ENCODE measurements around the gene KAZN. TPM values are rescaled to one million over a fixed set of nuclear protein-coding genes. Genes with fewer than 3 reads are reported as not detected.

KAZN gene
- total RNA-seq, 1 donor from 2014 or later: 9.6 TPM

- no peak for DNase-seq
Measured at GRCh38 chr1:14827870-14828269, 229.4 kb downstream of the KAZN start.

- DNase-seq: no peak
Measured at GRCh38 chr1:14828665-14829064, 230.2 kb downstream of the KAZN start.

DNA sequence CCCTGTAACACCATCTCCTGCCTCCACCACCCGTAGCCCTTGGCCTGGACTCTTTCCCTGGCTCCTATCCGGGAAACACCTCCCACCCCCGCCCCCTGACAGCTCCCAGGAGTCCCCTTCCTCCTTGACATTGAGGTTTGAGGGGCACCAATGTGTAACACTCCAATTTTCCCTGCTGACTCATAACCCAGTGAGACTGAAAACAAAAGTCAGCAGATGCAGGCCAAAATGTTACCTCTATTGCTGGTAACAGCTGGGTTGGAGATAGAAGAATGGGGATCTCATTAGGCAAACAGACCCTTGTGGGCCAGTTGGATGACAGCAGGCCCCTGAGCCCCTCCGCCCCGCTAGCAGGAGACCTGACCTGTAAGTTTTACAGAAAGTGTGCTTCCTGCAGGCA lies 237.2 kb downstream of the KAZN start:
- DNase-seq: no peak

GRCh38 chr1:14836426-14837140 lies 238.1 kb downstream of the KAZN start:
- no peak for DNase-seq

DNA sequence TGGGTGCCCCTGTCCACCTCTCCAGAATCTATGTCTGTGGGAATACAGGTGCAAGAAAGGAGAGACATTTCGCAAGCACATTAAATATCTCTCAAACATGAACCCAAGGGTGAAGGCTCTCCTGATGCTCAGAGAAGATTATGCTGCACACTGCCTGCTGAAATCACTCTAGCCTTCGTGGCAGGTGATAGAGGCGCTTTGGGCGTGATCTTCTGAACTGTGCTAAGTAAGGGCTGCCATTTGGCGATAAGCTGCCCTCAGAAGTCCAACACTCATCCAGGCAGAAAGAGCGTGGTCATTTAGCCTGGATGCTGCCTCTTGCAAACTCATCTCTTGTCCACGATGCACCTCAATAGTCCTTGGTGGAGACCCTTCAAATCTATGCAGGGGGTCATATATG lies 241.9 kb downstream of the KAZN start:
- DNase-seq: no peak

- no peak for DNase-seq
Measured at GRCh38 chr1:14841456-14841855, 243.0 kb downstream of the KAZN start.

DNA sequence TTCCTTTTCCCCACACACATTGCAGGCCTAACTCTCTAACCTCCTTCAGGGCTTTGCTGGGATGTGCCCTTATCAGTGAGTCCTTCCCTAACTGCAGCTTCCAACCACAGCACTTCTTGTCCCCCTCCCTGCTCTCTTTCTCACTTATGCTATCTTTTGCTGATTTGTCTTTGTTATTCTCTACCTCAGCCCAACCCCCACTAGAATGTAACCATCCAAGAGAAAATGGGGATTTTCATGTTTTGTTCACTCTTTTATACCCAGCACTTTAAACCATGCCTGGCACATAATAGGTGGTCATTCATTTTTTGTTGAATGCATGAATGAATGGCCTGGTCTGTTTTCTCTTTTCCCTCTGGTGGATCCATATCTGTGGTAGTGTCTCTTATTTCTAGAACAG lies 243.5 kb downstream of the KAZN start:
- DNase-seq: no peak

GRCh38 chr1:14842361-14842760 lies 243.9 kb downstream of the KAZN start:
- no peak for DNase-seq

GRCh38 chr1:14842891-14843290 lies 244.4 kb downstream of the KAZN start:
- no peak for DNase-seq

DNA sequence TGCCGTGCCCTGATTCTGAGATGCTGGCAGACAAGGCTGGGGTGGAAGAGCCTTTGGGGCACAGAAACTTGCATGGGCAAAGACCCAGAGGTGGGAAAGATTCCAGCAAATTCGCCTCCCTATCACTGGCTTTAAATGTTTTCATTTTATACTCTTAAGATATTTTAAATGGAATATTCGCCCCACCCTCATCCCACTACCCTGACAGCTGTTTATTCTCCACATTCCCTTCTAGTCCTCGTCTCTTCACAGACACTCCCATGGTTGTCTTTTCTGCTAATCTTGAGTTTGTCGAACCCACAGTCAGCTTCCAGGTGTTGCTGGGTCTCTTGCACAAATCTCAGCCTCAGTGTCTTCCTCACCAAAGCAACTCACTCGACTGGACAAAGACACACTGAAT lies 245.0 kb downstream of the KAZN start:
- DNase-seq: no peak

DNA sequence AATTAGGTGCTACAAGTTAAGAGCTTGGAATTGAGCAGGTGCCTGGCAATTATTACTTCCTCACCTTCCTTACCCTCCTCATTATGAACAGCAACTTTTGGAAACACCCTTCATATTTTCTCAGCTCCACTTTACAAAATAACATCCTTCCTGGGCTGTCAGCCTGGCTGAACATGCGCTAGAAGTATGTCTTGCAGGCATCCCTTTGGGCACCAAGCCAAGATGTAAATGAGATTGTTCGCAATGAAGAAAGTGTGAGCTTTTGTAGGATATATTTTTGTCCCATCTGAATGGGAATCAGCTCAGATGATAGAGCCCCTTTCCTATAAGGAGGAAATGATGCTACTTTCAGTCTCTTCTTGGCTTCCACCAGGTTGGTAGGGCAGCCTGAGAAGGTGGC lies 245.9 kb downstream of the KAZN start:
- DNase-seq: no peak

DNA sequence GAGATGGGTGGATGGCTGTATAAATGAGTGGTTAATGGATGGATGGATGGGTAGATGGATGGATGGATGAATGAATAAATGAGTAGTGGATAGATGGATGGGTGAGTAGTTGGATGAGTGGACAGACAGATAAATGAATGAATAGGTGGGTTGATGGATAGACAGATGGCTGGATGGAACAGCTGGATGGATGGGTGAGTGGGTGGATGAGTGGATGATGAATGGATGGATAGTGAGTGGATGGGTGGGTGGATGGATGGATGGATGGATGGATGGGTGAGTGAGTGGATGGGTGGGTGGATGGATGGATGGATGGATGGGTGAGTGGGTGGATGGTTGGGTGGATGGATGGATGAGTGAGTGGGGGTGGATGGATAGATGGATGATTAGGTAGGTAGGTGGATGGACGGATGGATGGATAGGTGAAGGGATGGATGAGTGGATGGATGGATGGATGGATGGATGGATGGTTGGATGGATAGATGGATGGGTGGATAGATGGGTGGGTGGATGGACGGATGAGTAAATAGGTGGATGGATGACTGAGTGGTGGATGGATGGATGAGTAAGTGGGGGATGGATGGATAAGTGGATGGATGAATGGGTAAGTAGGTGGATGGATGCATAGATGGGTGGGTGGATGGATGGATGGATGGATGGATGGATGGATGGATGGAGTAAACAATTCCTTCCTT lies 246.6 kb downstream of the KAZN start:
- DNase-seq: no peak

- no peak for DNase-seq
Measured at GRCh38 chr1:14845851-14846250, 247.4 kb downstream of the KAZN start.

GRCh38 chr1:14846688-14847087 lies 248.2 kb downstream of the KAZN start:
- DNase-seq: no peak

- DNase-seq: no peak
Measured at GRCh38 chr1:14848203-14848602, 249.7 kb downstream of the KAZN start.

GRCh38 chr1:14848625-14849024 lies 250.1 kb downstream of the KAZN start:
- DNase-seq: no peak

DNA sequence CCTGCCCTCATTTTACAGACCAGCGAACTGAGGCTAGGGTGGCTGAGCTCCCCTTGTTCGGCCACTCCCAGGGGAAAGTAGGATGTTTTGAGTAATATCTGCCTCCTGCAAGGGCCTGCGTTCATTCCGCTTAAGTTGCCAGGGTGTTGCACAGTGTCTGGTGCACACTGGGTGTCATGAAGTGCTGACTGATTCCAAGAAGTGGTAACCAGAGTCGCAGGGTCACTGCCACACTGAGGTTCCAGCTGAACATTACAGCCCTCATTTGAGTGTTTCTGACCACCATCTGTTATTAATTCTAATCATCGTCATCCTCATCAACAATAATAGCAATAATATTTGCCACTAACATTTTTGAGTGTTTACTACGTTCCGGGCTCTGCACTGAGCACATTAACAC lies 250.6 kb downstream of the KAZN start:
- DNase-seq: no peak

GRCh38 chr1:14850563-14850962 lies 252.1 kb downstream of the KAZN start:
- DNase-seq: no peak

- DNase-seq: no peak
Measured at GRCh38 chr1:14851760-14852159, 253.3 kb downstream of the KAZN start.

GRCh38 chr1:14852291-14852690 lies 253.8 kb downstream of the KAZN start:
- no peak for DNase-seq

DNA sequence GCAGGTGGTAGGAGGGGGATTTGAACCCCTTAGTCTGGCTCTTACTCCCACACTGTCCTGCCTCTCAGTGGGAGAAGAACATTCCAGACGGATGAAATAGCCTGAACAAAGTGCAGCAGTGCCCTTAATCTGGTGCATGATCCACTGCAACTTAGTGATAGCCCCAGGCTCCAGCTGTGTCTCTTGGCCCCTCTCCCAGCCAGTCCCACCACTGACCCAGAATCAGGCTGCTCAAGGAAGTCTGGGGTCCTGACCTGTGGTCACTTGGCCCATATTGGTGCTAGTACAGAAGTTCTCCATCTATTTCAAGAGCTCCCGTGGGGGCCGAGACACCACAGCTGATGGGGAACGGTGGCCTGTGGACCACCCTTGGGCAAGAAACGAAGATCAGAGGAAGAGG lies 255.0 kb downstream of the KAZN start:
- no peak for DNase-seq

- no peak for DNase-seq
Measured at GRCh38 chr1:14855268-14855667, 256.8 kb downstream of the KAZN start.

DNA sequence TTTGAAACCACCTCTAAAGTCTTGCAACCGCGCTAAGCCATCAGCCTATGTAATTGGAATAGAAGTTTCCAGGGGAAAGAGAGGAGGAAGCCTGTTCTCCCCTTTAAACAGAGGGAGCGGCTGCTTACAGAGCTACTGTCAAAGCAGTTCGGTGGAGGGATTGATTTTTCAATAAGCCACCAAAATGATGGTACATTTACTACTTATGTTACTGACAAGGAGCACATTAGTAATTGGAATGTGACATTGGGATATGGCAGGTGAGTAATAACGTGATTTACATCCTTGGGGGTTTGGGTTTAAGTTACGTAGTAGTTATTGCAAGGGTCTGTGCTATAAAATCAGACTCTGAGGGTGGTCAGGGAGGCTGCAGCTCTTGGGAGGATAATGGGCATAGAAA lies 257.3 kb downstream of the KAZN start:
- DNase-seq: no peak

Data from skin of body (tissue), 2 donors.